DND-41 (cell line): Measurements from ENCODE around the gene SLC4A2.

Source experiments
- CTCF ChIP-seq: IDR thresholded peaks from 2 replicates; pipeline ENCODE4 v1.5.1; 2012; ENCODE audit warnings: borderline replicate concordance, low read length, moderate library complexity, mild to moderate bottlenecking; ENCODE audit not compliant: poor library complexity, severe bottlenecking; ENCODE audit errors: extremely low read depth
- EZH2 ChIP-seq: IDR thresholded peaks from 3 replicates; pipeline ENCODE4 v1.6.1; 2012; ENCODE audit warnings: borderline replicate concordance, low read depth, mild to moderate bottlenecking, moderate library complexity, low read length, inconsistent platforms; ENCODE audit not compliant: severe bottlenecking

GRCh38 chr7:151012031-151012692 lies 47.2 kb upstream of the SLC4A2 start:
- TF ChIP-seq CTCF (no peak), EZH2 (no peak)
